ENCODE results near the gene DBNDD2.

DNA sequence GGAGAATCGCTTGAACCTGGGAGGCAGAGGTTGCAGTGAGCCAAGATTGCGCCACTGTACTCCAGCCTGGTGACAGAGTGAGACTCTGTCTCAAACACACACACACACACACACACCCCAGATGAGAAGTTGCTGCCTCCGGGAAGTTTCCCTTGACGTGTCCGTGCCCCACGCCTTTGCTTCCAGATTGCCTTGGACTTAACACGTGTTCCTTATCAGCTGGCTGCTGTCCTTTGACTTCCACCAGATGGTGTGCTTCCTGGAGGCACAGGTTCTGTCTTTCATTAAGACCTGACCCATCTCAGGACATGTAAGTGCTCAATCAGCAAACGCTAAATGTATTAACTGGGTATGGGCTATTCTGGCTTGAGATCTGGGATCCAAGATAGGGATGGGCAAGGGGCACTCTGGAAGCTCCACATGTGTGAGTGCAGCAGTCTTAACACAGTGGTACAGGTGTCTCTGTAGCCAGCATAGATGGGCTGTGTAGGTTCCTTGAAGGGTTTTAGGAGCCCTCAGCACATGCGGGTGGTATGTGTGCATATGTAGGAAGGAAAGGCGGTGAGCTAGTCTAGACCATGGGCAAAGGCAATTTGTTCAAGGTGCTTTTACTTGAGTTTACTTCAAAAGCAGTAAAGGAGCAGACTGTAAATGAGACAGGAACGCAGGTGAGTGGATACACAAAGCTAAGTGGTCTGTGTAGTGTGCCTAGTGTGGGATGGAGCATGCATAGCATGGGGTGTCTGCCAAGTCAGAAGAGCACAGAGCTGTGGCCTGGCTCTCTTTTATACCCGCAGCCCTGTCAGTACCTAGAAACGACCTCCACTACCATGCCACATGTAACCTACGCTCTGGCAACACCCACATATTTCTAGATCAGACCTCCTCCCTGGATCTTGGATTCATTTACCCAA is 19.4 kb downstream of the DBNDD2 start:
- TF ChIP-seq, protein P1, sequence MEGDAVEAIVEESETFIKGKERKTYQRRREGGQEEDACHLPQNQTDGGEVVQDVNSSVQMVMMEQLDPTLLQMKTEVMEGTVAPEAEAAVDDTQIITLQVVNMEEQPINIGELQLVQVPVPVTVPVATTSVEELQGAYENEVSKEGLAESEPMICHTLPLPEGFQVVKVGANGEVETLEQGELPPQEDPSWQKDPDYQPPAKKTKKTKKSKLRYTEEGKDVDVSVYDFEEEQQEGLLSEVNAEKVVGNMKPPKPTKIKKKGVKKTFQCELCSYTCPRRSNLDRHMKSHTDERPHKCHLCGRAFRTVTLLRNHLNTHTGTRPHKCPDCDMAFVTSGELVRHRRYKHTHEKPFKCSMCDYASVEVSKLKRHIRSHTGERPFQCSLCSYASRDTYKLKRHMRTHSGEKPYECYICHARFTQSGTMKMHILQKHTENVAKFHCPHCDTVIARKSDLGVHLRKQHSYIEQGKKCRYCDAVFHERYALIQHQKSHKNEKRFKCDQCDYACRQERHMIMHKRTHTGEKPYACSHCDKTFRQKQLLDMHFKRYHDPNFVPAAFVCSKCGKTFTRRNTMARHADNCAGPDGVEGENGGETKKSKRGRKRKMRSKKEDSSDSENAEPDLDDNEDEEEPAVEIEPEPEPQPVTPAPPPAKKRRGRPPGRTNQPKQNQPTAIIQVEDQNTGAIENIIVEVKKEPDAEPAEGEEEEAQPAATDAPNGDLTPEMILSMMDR (IDR thresholded peaks at IDR 0.05; ENCODE audit: low read depth, low read length, poor library complexity, severe bottlenecking), result no peak
- no peak for TF ChIP-seq EZH2phosphoT487 (IDR thresholded peaks at IDR 0.05; ENCODE audit: borderline replicate concordance, low read length)

Data from DOHH2 (cell line).